HG02588 (cell line): ENCODE data around the gene ERC2.
"Not testable (repeated sequence)": the region's sequence is repeated elsewhere in the genome, so short reads cannot be mapped to it uniquely, and the experiment has no call there.

Source experiments
- ATAC-seq: cut with Tn5 transposase; IDR thresholded peaks from one replicate; pipeline ENCODE4 v1.9.1; 2021; ENCODE audit warnings: mild to moderate bottlenecking, moderate library complexity; ENCODE audit not compliant: unreplicated experiment

The ERC2 gene

DNA sequence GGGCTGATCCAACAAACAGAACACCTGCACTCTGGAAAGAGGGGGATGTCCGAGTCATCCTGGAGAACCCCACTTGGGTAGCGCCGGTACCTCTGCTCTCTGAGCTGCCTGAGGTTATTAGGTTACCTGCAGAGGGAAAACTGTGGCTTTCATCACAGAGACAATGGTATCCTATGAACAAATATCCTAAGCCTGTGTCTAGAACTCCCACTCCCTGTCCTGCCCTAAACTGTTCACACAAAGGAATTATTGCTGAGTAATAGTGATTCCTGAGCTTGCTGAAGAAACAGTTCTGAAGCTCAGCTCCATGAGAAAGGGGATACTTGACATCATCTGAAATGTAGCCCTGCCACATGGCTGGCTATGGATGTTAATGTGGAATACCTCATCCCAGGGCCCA is 949.2 kb downstream of the ERC2 start:
- no peak for ATAC-seq

DNA sequence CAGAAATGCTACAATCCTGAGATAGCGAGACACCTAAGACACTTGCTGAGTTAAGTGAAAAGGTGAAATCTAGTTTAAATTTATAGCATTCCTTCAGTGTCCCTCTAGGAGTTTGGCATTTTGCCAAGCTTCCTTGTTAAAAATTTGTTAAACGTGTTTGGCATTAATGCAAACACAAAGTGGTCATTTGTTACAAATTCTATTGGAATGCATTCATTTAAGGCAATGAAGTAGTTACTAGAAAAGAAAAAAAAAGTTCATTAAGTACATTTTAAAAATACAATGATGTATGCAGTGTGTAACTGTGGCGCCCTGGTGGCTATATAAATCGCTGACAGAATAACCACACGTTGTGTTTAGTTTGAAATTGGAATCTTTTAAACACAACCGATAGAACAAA is 949.8 kb downstream of the ERC2 start:
- no peak for ATAC-seq

DNA sequence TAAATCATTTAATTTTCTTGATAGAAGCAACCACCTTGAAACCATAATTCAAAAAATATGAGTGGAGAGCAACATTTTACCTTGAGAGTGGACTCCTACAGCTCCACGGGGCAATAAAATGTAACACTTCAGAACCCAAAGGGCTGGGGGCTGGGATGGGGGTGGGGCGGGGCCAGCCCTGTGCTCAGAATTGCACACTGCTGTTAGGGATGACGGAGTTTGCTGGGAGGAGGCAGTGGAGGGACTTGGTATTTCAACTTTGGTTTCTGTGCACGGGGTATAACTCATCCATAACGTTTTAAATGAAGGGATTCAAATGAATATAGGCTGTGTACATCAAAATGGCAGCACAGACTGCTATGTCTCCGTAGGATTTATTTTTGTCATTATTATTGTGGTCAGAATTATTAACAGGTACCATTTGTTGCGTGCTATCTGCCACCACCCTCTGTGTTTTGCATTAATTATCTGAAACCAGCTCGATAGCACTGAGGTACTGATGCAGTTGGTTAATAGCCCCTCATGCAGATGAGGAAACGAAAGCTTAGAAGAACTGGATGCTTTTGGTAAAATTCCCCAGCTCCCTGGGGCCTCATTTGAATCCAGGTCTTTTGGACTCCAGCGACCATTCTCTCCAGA is 951.8 kb downstream of the ERC2 start:
- no peak for ATAC-seq

DNA sequence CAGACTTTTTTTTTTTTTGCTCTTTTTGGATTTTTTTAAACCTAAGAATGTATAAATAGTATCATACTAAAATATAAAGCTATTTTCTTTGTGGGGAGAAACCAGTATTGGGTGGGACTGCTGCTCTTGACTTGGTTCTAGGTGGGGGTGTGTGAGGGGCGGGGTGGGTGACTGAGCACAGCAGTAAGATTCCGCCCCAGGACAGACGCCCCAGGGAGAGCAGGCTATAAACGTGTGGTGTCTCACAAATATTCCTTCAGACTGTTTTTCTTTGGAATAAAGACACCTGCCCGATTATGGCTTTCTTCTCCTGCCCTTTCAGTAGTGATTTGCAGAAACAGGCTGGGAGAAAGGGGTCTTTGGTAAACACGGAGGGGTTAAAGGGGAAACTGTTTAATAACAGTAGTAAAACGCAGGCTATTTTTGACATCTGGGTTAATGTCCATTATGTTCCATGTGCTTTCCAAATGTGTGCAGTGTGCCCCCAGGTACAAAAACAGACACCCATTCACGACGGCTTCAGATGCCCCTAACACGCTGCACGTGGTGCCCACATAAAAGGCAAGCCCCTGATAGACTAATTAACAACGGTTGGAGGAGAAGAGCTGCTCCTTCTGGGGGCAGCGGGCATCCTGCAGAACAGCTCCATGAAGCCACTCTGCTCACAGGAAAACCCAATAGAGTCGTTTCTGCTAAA is 952.6 kb downstream of the ERC2 start:
- ATAC-seq, result no peak

DNA sequence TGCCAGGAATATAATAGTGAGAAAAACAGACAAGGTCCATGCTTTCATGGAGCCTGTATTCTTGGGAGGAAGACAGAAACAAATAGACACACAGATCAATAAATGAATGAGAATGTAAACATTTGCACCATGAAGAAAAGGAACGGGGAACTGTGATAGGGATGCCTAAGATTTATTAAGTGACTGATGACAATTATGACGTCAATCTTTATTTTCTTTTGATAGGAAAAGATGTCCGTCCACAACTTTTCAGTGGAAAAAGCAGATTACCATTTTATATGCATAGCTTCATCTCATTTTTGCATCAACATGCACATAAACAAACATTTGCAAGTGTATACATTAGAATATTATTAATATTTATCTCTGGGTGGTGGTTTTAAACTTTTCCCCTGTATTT is 953.3 kb downstream of the ERC2 start:
- no peak for ATAC-seq

DNA sequence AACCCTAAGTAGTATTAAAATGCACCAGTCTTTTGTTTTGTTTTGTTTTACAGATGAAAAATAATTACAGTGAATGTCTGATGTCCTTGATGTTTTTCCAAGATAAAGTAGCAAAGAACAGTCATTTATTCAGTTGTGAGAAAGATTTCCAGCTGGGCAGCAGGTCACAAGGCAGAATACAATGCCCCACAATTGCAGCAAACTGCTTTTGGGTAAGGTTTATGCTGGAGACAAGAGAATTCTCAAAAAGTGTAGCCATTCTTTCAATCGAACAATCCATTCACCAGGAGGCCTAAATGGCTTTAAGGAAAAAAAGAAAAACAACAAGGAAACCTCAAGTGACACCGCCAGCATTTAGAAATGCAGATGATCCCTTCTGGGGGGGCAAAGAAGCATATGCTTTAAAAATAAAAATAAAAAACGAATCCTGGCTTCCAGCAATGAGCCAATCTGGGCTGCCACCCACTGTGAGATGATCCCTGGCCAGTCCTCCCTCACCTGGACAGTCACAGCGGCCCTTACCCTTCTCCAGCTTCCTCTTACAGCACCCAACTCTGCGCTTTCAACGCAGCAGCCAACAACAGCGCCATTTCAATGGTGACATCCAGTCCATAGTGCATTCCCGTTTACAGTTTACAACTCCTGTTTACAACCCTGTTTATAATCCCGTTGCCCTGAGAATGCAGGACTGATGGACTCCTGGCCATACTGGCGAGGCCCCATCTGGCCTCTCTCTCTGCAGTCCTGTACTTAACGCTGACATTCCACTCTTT is 955.5 kb downstream of the ERC2 start:
- ATAC-seq, result no peak

DNA sequence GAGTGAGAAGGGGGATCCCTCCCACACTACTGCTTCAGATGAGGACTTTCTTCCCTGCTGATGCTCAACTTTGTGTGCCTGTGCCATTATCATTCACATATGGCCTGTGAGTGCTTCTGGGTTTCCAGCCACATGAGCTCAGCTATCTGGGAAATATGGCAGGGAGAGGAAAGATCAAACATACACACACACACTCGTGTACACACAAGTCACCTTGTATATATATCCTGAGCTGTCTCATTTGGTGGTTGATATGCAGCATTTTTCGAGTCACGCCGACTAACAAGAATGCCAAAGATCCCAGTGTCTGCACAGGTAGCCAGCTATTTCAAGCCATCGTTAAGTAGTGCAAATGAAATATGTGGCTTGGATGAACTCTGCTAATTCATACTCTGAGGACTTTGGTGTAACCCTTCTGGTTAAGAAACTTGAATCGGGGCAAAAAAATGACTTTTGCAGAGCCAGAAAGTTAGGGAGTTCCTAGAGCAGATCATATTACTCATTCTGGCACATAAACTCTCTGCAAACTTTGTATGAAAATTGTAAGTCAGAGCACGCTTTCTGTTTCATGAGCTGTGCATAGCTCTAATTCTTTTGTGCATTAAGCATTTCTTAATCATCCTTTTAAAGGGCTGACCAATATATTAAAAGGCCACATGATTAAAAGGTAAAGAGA is 956.2 kb downstream of the ERC2 start:
- ATAC-seq, result no peak

DNA sequence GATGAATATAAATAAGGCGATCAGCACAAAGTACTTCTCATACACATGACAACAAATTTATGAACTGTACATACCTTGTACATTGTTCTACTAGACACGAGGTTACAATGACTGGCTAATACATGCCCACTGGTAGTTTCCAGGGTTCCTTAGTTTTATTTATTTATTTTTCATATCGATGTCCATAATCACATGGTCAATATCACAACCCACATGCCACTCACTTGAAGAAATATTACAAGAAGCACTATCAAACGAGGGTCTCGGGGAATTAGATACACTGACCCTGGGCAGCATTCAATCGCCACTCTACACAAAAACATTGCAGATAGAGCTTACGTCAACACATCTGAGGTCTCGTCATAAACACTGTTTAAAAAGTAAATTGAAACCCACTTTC is 959.9 kb downstream of the ERC2 start:
- ATAC-seq, result no peak

DNA sequence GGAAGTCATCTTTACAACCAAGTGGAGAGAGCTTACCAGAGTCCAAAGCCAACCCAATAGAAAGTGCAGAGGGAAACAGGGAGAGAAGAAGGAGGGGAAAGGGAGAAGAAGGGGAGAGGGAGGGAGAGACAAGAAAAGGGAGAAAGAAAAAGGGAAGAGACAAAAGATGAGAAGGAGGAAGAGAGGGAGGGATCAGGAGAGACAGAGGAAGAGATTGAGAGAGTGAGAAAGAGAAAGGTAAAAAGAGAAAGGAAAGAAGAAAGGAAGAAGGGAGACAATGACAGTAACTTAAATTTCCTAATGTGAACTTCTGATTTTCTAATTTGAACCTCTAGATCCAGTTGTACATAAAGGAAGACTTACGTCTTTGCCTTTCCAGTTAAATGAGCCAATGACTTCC is 960.5 kb downstream of the ERC2 start:
- no peak for ATAC-seq

DNA sequence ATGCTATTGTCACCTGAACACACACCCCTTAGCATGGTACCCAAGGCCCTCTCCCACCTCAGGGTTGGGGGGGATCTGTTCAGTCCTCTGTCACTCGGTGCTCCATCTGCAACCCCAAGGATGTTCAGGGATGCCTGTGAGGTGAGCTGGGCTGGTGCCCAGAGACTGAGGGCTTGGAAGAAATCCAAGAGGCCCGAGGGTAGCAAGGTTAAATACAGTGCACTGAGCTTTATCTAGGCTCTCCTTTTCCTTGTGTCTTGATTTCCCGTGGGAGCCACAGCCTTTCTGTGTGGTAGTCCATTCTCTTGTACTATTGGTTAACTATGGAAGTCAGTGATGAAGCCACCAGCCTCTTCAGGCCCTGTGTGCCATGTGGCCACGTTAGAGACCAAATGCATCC is 962.5 kb downstream of the ERC2 start:
- ATAC-seq, result no peak

DNA sequence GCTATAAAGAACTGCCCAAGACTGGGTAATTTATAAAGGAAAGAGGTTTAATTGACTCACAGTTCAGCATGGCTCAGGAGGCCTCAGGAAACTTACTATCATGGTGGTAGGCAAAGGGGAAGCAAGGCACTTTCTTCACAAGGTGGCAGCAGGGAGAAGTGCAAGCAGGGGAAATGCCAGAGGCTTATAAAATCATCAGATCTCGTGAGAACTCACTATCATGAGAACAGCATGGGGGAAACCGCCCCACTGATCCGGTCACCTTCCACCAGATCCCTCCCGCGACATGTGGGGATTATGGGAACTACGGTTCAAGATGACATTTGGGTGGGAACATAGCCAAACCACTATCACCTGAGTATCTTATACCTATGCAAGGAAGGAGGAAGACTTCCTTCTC is 963.2 kb downstream of the ERC2 start:
- not testable (repeated sequence) for ATAC-seq

DNA sequence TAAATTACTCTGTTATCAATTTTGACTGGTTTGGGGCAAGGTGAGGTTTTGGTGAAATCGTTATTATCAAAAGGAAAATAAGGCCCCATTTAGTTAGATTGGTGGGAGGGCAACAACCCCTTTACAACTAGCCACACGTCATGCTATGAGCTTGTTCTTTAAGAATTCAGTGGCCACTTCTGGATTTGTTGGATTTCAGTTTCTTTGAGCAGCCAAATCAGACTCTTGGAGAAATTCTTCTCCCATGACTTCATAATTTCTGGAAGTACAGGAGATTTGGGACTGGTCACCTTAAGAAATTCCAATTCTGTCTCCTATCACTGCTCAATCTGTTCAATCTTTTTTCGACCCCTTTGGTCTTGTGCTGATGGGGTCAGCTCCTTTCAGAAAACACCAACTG is 966.4 kb downstream of the ERC2 start:
- ATAC-seq, result no peak

DNA sequence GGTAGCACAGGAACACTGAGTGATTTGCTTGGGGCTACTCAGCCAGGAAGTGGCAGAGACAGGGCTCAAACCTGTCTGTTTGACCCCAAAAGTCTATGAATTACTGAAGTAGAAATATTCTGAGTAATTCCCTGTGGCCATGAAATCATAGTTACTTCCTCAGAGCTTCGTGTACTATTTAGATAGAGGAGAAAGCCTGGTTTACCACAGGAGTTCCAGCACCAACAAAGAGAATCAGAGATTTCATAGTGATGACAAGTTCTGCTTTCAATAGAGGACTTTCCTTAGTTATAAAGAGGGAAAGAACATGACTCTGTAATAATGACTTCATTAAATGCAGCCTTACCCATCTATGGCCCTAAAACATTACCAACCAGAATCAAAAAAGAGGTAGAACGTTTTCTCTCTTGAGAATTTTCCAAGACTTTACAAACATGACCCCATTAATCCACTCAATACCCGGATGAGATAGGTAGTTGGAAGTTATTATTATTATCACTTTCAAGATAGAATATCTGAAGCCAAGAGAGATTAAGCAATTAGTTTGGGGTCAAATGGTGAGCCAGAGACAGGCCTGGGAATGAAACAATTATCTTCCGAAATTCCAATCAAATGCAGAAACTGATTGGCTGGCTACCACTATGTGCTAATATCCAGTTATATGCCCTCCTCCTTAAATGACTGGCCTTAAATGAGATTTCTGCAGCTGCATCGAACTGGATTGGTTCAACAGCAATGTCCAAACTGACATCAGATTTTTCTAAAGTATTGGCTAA is 967.5 kb downstream of the ERC2 start:
- no peak for ATAC-seq

DNA sequence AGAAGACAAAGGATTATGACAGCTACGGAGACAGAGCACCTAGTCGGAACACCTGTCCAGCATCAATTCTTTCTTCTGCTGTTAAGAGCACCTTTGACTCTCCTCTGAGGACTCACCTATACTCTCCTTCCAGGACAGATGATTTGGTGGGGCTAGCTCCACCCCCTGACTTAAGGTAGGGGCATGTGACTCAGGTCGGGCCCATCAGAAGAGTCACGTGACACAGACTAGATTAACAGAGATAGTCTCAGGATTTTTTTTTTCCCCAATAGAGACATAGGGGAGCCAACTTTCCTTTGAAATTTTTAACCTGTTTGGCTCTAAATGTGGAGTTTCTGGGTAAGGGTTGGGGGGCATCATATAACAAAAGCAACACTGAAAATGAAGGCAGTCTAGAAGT is 969.7 kb downstream of the ERC2 start:
- ATAC-seq, result no peak

DNA sequence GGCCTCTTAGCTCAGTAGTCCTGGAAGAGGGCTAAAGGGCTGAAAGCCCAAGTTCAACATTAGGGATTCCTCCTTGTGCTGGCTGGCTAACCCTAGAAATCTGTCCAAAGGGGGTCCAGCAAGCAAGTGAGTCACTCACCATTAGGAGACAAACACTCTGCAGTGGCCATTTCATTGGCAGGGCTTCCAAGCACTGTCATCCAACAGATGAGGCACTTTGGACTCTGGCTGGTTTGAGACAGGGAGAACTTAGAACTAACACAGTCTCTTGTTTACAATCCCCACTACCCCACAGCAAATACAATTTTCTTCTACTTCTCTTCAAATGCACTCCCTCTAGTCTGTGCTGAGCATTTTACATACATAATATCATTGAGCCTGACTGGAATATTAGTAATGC is 971.0 kb downstream of the ERC2 start:
- ATAC-seq, result no peak

DNA sequence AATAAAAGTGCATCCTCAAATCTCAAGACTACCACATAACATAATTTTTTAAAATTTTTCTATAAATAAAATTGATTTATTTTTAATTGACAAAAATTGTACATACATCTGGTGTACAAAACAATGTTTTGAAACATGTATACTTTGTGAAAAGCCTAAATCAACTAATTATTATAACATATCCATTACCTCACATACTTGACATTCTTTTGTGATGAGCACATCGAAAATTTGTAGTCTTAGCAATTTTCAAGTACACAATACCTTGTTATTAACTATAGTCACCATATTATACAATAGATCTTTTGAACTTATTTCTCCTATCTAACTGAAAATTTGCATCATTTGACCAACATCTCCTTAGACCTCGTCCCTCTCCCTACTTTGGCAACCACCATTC is 973.3 kb downstream of the ERC2 start:
- ATAC-seq, result no peak

DNA sequence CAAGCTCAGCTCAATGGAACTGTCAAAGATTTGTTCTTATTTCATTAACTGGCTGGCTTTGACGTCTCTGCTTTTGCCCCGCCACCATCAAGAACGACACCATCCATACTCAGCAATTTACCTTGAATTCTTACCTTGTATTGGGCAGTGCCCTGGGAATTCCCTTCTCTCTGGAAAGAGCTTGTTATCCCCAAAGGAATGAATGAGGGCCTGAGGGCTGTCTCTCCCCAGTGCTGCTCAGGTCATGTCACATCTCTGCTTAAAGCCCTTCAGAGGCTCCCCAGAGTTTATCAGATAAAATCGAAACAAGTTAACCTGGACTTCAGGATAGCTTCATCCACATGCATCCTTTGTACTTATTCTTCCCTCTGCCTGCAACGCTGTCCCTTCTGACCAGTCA is 975.3 kb downstream of the ERC2 start:
- ATAC-seq, result no peak

DNA sequence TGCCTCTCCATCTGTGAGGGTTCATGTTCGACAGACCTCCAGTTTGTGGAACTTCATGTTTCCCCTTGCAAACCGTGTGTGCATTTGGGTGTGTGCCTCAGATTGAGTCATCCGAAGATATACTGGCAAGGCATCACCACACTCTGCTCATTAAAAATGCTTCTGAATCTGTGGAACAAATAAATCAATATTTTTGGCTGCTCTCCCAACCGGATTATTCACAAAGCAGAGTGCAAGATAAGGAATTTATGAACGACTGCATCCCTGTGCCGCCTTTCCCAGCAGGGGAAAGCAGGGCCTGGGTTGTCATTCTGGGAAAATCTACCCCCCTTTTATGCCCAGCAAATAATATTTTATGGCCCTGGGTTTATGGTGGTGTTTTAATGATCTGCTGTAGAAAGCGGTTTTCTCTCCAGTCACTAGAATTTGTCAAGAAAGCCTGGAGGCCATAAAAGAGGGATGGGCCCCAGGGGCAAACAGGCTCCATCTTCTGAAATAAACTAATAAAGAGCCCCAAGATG is 976.9 kb downstream of the ERC2 start:
- no peak for ATAC-seq

DNA sequence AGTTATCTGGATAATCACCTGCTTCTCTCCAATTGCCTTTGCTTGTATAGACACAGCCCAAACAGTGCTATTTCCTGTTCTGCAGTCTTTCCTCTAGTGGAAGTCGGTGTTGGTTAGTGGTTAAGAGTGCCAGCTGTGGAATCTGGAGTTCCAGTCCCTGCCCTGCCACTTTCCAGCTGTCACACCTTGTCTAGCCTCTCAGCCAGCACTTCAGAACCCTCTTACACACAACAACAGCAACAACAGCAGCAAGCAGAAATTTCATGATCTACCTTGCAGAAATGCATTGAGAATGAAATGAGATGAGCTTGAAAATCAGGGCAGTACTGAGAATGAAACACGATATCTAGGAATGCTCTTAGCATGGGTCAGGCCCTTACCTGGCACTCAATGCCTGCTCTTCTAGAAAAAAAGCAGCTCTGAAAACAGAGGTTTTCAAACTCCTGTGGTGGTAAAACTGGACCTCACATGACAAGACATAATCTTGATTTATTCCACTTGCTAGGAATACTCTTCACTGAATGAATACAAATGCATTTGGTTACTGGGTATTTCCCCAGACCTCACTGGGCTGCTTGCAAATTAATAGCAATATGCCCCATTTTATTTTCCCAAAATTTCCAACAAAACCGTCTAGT is 977.9 kb downstream of the ERC2 start:
- no peak for ATAC-seq

DNA sequence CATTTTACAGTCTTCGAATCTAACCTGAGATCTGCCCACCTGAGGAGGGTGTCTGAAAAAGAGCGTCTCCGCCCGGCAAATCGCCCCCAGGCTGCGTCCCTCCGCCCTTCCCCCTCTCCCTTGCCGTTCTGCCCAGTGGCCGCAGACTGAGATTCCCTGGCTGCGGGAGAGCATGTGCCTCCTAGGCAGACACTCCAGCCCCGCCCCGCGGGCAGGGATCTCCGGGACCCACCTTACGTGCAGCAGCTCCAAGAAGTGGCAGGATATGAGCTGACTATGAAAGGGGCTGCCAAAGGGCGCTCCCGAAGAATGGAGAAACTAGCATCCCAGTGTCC is 978.5 kb downstream of the ERC2 start:
- ATAC-seq, result no peak
